HG02970 (cell line): Measurements from ENCODE around the gene EPC2.
A peak's percentile ranks its signal among the peaks of the same experiment; 100 is the strongest.

Experiments
- ATAC-seq: cut with Tn5 transposase; IDR thresholded peaks from one replicate; pipeline ENCODE4 v1.9.1; 2021; ENCODE audit warnings: mild to moderate bottlenecking, moderate library complexity, moderate number of reproducible peaks; ENCODE audit not compliant: unreplicated experiment, low FRiP score

Gene EPC2

GRCh38 chr2:148796735-148797512 lies 152.4 kb downstream of the EPC2 start:
- ATAC-seq: no peak

- no peak for ATAC-seq
Observed at GRCh38 chr2:148802448-148803220, 158.1 kb downstream of the EPC2 start.

- no peak for ATAC-seq
Observed at GRCh38 chr2:148810081-148810480, 165.5 kb downstream of the EPC2 start.

- no peak for ATAC-seq
Observed at GRCh38 chr2:148812306-148812705, 167.8 kb downstream of the EPC2 start.

- peak; percentile 99 for ATAC-seq
Observed at GRCh38 chr2:148813603-148814065, 169.1 kb downstream of the EPC2 start.

GRCh38 chr2:148814143-148814859 lies 169.8 kb downstream of the EPC2 start:
- no peak for ATAC-seq

- ATAC-seq: no peak
Observed at GRCh38 chr2:148814860-148815419, 170.4 kb downstream of the EPC2 start.

GRCh38 chr2:148816176-148816575 lies 171.6 kb downstream of the EPC2 start:
- ATAC-seq: no peak

- ATAC-seq: no peak
Observed at GRCh38 chr2:148817210-148817708, 172.7 kb downstream of the EPC2 start.

- no peak for ATAC-seq
Observed at GRCh38 chr2:148819019-148819585, 174.6 kb downstream of the EPC2 start.

- ATAC-seq: no peak
Observed at GRCh38 chr2:148824190-148824589, 179.6 kb downstream of the EPC2 start.

GRCh38 chr2:148826791-148827190 lies 182.2 kb downstream of the EPC2 start:
- ATAC-seq: no peak

- no peak for ATAC-seq
Observed at GRCh38 chr2:148828941-148829340, 184.4 kb downstream of the EPC2 start.

- ATAC-seq: no peak
Observed at GRCh38 chr2:148829618-148830017, 185.1 kb downstream of the EPC2 start.

- no peak for ATAC-seq
Observed at GRCh38 chr2:148832637-148833036, 188.1 kb downstream of the EPC2 start.
